Common myeloid progenitor, CD34-positive (primary cell): ENCODE results near the gene AKNA.

Experiments
- CTCF ChIA-PET: fragments of 350-600 bp; sonication (Branson Sonifier 250); formaldehyde crosslinking; loops from one replicate; lab custom pipeline; 2021; ENCODE audit warnings: antibody characterized with exemption; lab: Charles Lee
- POLR2A ChIA-PET: fragments of 350-600 bp; sonication (Branson Sonifier 250); formaldehyde crosslinking; loops from one replicate; lab custom pipeline; 2021; ENCODE audit warnings: antibody characterized with exemption; lab: Charles Lee
- DNase-seq, 3 donors: peaks; one replicate each; pipeline versions ENCODE4 v3.0.0 to v3.0.0-alpha.2; 2013
- H3K27ac ChIP-seq, 2 experiments: 1 replicate in 1 of 2; 2 replicates in 1 of 2; pipeline ENCODE4 v1.7.0; 2013; ENCODE audit warnings: inconsistent platforms in 2 of 2, low read length in 2 of 2, mild to moderate bottlenecking in 2 of 2, low read depth in 1 of 2, moderate library complexity in 1 of 2; ENCODE audit not compliant: severe bottlenecking in 2 of 2, insufficient read depth in 1 of 2, poor library complexity in 1 of 2
- H3K27me3 ChIP-seq, 5 experiments: replicated peaks in 2 of 5; 1 replicate in 3 of 5; 2 replicates in 2 of 5; pipeline versions ENCODE4 v1.6.1 to v1.7.0; 2013; ENCODE audit warnings: low read length in 4 of 5, mild to moderate bottlenecking in 2 of 5, moderate library complexity in 2 of 5, inconsistent platforms in 1 of 5; ENCODE audit not compliant: insufficient read depth in 5 of 5, control insufficient read depth in 4 of 5
- H3K36me3 ChIP-seq, 4 experiments: 1 replicate in 2 of 4; 2 replicates in 2 of 4; pipeline versions ENCODE4 v1.6.1 to v1.7.0; 2013; ENCODE audit warnings: low read length in 3 of 4, control low read depth in 1 of 4, mild to moderate bottlenecking in 1 of 4; ENCODE audit not compliant: control insufficient read depth in 4 of 4, insufficient read depth in 4 of 4
- H3K4me1 ChIP-seq, 4 experiments: 1 replicate in 3 of 4; 2 replicates in 1 of 4; pipeline versions ENCODE4 v1.6.1 to v1.7.1; 2013; ENCODE audit warnings: low read length in 3 of 4, mild to moderate bottlenecking in 3 of 4, control low read depth in 1 of 4, inconsistent platforms in 1 of 4, moderate library complexity in 1 of 4; ENCODE audit not compliant: control insufficient read depth in 4 of 4, insufficient read depth in 4 of 4; ENCODE audit errors: control extremely low read depth in 1 of 4
- H3K4me3 ChIP-seq, 7 experiments: 1 replicate in 4 of 7; 2 replicates in 3 of 7; pipeline versions ENCODE4 v1.5.1 to v1.7.0; 2013; ENCODE audit warnings: mild to moderate bottlenecking in 7 of 7, low read length in 6 of 7, moderate library complexity in 6 of 7, inconsistent platforms in 2 of 7, low read depth in 2 of 7, control low read depth in 1 of 7; ENCODE audit not compliant: insufficient read depth in 4 of 7, control insufficient read depth in 1 of 7; ENCODE audit errors: extremely low read depth in 1 of 7
- H3K9me3 ChIP-seq, 5 experiments: 1 replicate in 4 of 5; 2 replicates in 1 of 5; pipeline versions ENCODE4 v1.6.1 to v1.7.1; 2013; ENCODE audit warnings: low read length in 4 of 5, mild to moderate bottlenecking in 2 of 5, inconsistent platforms in 1 of 5, low read depth in 1 of 5, moderate library complexity in 1 of 5; ENCODE audit not compliant: control insufficient read depth in 4 of 5, insufficient read depth in 2 of 5; ENCODE audit errors: control extremely low read depth in 1 of 5
- WGBS: methylation state at CpG from one replicate; pipeline ENCODE4 v1.1.5; 2013; ENCODE audit not compliant: insufficient coverage; 5-methylcytosine and 5-hydroxymethylcytosine counted together

The AKNA gene

DNA sequence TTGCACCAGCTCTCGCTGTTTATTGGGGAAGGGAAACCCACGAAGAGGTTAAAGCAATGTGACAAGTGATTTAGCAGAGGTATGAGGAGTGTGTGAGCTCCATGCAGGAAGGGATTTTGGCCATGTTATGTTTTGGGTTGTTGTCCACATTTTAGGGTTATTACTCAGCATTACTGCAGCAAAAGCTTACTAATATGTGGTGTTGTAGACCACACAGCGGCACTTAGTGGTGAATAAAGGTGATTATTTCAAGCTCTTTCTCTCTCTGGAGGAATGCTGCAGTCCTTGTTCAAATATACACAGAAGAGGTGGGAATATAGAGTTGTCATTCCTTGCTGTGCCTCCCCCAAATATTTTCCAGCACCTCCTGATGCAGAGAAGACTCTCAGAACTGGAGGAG is 29.7 kb upstream of the AKNA start:
- ChIA-PET POLR2A (no interaction called here), CTCF (interaction anchor here (0.9 to 1.1 kb wide), 3 partner anchors 12 to 244 kb away, joined by 3 read pairs; no protein-coding TSS in a partner anchor)
- 85% methylated on average over 3 of the region's 3 CpGs for WGBS
- Histone ChIP-seq H3K27me3 (no peaks in the 10 kb centered on the region), H3K9me3 (no peaks in the 10 kb centered on the region), H3K4me3 (no peak overlapping the region), H3K36me3 (no peaks in the 10 kb centered on the region), H3K4me1 (peaks cover 0 to 10% (median 2%) of the 10 kb centered on the region in 4 experiments), H3K27ac (no peak overlapping the region)
- DNase-seq, result no peak

DNA sequence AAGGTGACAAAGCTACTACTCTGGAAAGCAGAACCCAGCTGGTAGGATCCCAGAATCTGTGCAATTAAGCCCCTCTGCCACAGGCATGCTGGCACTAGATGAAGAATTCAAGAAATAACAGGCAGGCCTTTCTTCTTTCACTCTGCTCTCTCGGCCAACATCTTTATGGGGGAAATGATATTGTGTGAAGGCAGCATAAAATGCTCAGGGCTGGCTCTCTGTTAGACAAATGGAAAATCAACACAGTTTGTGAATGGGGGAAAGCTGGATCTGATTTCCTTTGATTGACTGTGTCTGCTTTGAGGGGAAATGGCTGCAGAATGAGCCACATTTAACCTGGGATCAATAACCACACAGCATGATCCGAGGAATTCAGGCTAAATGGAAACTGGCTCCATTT is 29.1 kb upstream of the AKNA start:
- CTCF ChIA-PET, result interaction anchor here (1.0 to 1.1 kb wide), 2 partner anchors 11 to 245 kb away, joined by 3 read pairs; no protein-coding TSS in a partner anchor
- 90% methylated on average over 2 of the region's 2 CpGs for WGBS
- H3K4me3 ChIP-seq, result no peak overlapping the region

DNA sequence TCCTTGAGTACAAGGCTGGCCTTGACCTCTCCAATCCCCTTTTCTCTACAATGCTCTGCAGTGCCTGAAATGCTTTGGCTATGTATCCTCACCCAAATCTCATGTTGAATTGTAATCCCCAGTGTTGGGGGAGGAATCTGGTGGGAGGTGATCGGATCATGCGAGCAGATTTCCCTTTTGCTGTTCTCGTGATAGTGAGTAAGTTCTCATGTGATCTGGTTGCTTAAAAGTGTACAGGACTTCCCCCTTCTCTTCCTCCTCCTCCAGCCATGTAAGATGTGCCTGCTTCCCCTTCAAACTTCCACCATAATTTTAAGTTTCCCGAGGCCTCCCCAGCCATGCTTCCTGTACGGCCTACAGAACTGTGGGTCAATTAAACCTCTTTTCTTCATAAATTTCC is 28.5 kb upstream of the AKNA start:
- H3K36me3 ChIP-seq, result no peaks in the 10 kb centered on the region
- CTCF ChIA-PET, result interaction anchor here (0.9 to 3.4 kb wide), 4 partner anchors 11 to 29 kb away, joined by 3 to 15 read pairs (median 6); no protein-coding TSS in a partner anchor
- H3K27me3 ChIP-seq, result no peaks in the 10 kb centered on the region
- H3K27ac ChIP-seq, result no peak overlapping the region
- H3K4me3 ChIP-seq, result no peak overlapping the region
- H3K4me1 ChIP-seq, result peaks cover 0 to 10% (median 2%) of the 10 kb centered on the region in 4 experiments
- POLR2A ChIA-PET, result no interaction called here
- WGBS, result 57% methylated on average over 2 of the region's 5 CpGs
- no peak for DNase-seq
- no peaks in the 10 kb centered on the region for H3K9me3 ChIP-seq

More for the DNA sequence above, 29.1 kb upstream of the AKNA start:
- Histone ChIP-seq H3K27ac (no peak overlapping the region), H3K4me1 (peaks cover 0 to 10% (median 2%) of the 10 kb centered on the region in 4 experiments), H3K36me3 (no peaks in the 10 kb centered on the region), H3K27me3 (no peaks in the 10 kb centered on the region), H3K9me3 (no peaks in the 10 kb centered on the region)
- no peak for DNase-seq
- POLR2A ChIA-PET, result no interaction called here

DNA sequence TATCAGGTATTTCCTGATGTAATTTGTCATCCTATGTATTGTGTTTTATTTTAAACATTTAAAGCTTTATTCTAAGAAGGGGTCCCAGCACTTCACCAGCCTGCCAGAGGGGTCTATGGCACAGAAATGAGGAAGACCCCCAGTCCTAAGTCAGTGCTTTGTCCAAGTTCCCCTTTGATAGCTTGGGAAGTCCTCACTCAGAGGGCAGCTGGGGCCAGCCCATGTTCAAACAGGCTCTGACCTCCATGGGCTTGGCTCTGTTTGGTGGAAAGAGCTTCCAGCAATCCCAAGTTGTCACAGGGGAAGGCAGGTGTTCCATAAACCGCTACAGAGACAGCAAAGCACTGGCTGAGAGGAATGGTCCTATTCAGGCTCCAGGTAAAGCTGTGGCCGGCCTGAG is 26.6 kb upstream of the AKNA start:
- H3K27ac ChIP-seq, result no peak overlapping the region
- H3K4me1 ChIP-seq, result peaks cover 0 to 14% (median 5%) of the 10 kb centered on the region in 4 experiments
- no peaks in the 10 kb centered on the region for H3K36me3 ChIP-seq
- H3K27me3 ChIP-seq, result no peaks in the 10 kb centered on the region
- DNase-seq, result no peak
- no peaks in the 10 kb centered on the region for H3K9me3 ChIP-seq
- no peak overlapping the region for H3K4me3 ChIP-seq
- POLR2A ChIA-PET, result no interaction called here
- 100% methylated on average over 2 of the region's 2 CpGs for WGBS
- CTCF ChIA-PET, result interaction anchor here (1.3 to 3.4 kb wide), 5 partner anchors 9 to 239 kb away, joined by 3 to 15 read pairs (median 5); no protein-coding TSS in a partner anchor

DNA sequence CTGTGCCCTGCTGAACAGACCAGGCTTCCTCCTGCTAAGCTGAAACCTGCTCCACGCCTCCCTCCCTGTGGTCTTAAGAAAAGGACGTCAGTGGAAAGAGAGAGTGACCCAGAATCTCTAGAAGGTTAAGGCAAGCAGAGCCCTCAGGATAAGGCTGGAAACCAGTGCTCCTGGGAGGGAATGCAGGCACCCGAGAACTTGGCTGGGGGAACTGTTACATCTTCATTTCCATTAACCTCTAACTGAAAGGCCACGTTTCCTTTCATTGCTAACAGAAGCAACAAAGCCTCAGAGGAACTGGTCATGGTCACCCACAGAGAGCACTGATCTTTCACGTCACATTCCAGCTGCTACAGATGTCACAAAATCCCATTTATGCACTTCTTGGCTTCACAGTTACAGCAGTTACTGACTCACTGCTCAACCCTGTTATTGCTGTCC is 26.1 kb upstream of the AKNA start:
- no peak for DNase-seq
- ChIA-PET CTCF (interaction anchor here (1.3 to 3.4 kb wide), 5 partner anchors 8 to 239 kb away, joined by 3 to 15 read pairs (median 4); no protein-coding TSS in a partner anchor), POLR2A (interaction anchor here (0.5 kb wide), 1 partner anchor 516 kb away, joined by 7 read pairs; no protein-coding TSS in a partner anchor)
- Histone ChIP-seq H3K27ac (no peak overlapping the region), H3K36me3 (no peaks in the 10 kb centered on the region), H3K9me3 (no peaks in the 10 kb centered on the region), H3K4me1 (peaks cover 0 to 18% (median 6%) of the 10 kb centered on the region in 4 experiments), H3K4me3 (no peak overlapping the region), H3K27me3 (no peaks in the 10 kb centered on the region)
- WGBS, result 67% methylated on average over 4 of the region's 5 CpGs

DNA sequence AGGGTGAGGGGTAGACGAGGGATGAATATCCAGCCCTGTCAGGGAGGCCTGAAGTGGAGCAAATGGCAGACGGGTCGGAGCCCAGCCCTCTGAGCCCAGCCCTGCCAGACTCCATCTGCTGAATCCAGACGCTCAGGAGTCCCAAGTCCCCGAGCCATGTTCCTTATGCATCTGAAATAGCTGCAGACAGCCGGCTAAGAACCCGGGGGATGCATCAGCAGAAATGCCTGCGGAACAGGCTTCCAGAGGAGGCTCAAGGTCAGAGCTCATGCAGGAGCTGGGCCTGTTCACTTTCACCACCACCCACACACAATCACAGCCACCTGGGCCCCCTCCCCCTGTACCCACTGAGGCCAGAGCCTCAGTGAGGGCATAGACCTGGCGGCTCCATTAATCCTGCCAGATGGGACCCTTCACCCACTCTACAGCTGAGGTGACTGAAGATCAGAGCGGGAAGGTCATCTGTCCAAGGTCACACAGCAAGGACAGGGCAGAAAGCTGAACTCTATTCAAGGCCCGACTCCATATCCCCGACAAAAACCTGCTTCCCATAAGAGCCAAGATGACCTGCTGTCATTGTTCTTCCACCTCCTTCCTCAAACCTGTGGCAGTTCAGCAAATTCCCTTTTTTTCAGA is 24.4 kb upstream of the AKNA start:
- Histone ChIP-seq H3K27ac (no peak overlapping the region), H3K4me3 (no peak overlapping the region), H3K9me3 (no peaks in the 10 kb centered on the region), H3K36me3 (no peaks in the 10 kb centered on the region), H3K4me1 (peaks cover 0 to 18% (median 6%) of the 10 kb centered on the region in 4 experiments), H3K27me3 (no peaks in the 10 kb centered on the region)
- DNase-seq, result no peak
- 96% methylated on average over 12 of the region's 12 CpGs for WGBS
- CTCF ChIA-PET, result interaction anchor here (0.6 to 1.2 kb wide), 4 partner anchors 9 to 239 kb away, joined by 3 to 5 read pairs (median 4); no protein-coding TSS in a partner anchor
- POLR2A ChIA-PET, result no interaction called here

DNA sequence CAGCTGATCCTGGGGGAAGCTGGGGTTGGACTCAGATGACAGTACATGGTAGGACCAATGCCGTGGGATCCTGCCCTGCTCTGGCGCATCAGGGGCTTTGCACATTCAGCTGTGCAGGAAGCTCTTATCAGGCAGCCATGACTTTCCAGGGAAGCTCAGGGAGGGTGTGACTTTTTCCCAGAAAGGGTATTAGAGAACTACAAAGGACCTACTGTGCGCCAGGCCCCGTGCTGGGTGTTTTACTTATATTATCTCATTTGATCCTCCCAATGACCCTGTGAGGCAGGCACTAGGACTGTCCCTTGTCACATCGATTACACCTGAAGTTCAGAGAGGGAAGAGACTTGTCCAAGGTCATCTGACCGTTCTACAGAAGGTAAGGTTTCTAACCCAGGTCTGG is 23.7 kb upstream of the AKNA start:
- CTCF ChIA-PET, result interaction anchor here (1.1 to 1.2 kb wide), 3 partner anchors 8 to 77 kb away, joined by 3 to 5 read pairs (median 4); no protein-coding TSS in a partner anchor
- H3K4me1 ChIP-seq, result peaks cover 0 to 18% (median 6%) of the 10 kb centered on the region in 4 experiments
- POLR2A ChIA-PET, result no interaction called here
- no peak overlapping the region for H3K4me3 ChIP-seq
- DNase-seq, result no peak
- no peaks in the 10 kb centered on the region for H3K27me3 ChIP-seq
- no peaks in the 10 kb centered on the region for H3K9me3 ChIP-seq
- no peak overlapping the region for H3K27ac ChIP-seq
- no peaks in the 10 kb centered on the region for H3K36me3 ChIP-seq
- 100% methylated on average over 5 of the region's 6 CpGs for WGBS
